ENCODE data around the gene ZRANB1. TPM values are rescaled to one million over a fixed set of nuclear protein-coding genes. Genes with fewer than 3 reads are reported as not detected.

ZRANB1 gene
- total RNA-seq, 4 donors from 2014 or later = 14.9 to 55.3 (median 28.3) TPM

GRCh38 chr10:124899151-124899550 is 42.8 kb upstream of the ZRANB1 start:
- DNase-seq = no peak
- intact Hi-C loops (cut with DNase I; ENCODE audit: low total_unique reads) = no loop called here

GRCh38 chr10:124902462-124902861 is 39.5 kb upstream of the ZRANB1 start:
- intact Hi-C loops (cut with DNase I; ENCODE audit: low total_unique reads) = no loop called here
- no peak for DNase-seq
- H3K27me3 ChIP-seq = no peaks in the 10 kb centered on the region

More at GRCh38 chr10:124899151-124899550, 42.8 kb upstream of the ZRANB1 start:
- H3K27me3 ChIP-seq = no peaks in the 10 kb centered on the region
- H3K9me3 ChIP-seq = no peaks in the 10 kb centered on the region
- no peak overlapping the region for H3K4me3 ChIP-seq
- H3K36me3 ChIP-seq = no peaks in the 10 kb centered on the region
- no peaks in the 10 kb centered on the region for H3K4me1 ChIP-seq
- TF ChIP-seq, protein P1, sequence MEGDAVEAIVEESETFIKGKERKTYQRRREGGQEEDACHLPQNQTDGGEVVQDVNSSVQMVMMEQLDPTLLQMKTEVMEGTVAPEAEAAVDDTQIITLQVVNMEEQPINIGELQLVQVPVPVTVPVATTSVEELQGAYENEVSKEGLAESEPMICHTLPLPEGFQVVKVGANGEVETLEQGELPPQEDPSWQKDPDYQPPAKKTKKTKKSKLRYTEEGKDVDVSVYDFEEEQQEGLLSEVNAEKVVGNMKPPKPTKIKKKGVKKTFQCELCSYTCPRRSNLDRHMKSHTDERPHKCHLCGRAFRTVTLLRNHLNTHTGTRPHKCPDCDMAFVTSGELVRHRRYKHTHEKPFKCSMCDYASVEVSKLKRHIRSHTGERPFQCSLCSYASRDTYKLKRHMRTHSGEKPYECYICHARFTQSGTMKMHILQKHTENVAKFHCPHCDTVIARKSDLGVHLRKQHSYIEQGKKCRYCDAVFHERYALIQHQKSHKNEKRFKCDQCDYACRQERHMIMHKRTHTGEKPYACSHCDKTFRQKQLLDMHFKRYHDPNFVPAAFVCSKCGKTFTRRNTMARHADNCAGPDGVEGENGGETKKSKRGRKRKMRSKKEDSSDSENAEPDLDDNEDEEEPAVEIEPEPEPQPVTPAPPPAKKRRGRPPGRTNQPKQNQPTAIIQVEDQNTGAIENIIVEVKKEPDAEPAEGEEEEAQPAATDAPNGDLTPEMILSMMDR (IDR thresholded peaks at IDR 0.05) = no peak
- TF ChIP-seq POLR2A (IDR thresholded peaks at IDR 0.05) = no peak
- H3K27ac ChIP-seq = no peak overlapping the region

DNA sequence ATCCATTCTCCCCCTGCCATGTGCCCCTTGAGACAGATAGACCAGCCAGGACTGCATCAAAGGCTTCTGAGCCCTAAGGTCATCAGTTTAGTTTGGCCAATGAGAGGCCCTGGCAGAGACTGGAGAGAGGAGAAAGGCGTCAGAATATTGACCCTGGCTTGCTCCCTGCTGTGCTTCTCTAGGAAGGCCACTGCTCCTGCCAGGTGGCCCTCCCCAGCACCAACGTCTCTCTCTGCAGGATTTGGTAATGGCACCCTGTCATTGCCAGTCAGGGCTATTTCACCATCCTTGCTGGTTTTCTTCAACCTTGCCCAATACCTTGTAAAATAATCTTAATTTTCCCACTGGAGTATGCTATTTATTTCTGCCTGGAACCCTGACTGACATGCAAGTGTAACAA is 38.8 kb upstream of the ZRANB1 start:
- no peaks in the 10 kb centered on the region for H3K27me3 ChIP-seq
- TF ChIP-seq, protein P1 (IDR thresholded peaks at IDR 0.05) = no peak
- no peak for TF ChIP-seq POLR2A (IDR thresholded peaks at IDR 0.05)
- DNase-seq = no peak
- intact Hi-C loops (cut with DNase I; ENCODE audit: low total_unique reads) = no loop called here
- H3K4me3 ChIP-seq = no peak overlapping the region
- no peaks in the 10 kb centered on the region for H3K9me3 ChIP-seq
- no peaks in the 10 kb centered on the region for H3K36me3 ChIP-seq
- H3K27ac ChIP-seq = no peak overlapping the region
- no peaks in the 10 kb centered on the region for H3K4me1 ChIP-seq

More at GRCh38 chr10:124902462-124902861, 39.5 kb upstream of the ZRANB1 start:
- Histone ChIP-seq H3K36me3 (no peaks in the 10 kb centered on the region), H3K4me3 (no peak overlapping the region), H3K4me1 (no peaks in the 10 kb centered on the region), H3K27ac (no peak overlapping the region), H3K9me3 (no peaks in the 10 kb centered on the region)
- no peak for TF ChIP-seq POLR2A (IDR thresholded peaks at IDR 0.05)
- TF ChIP-seq, protein P1 (IDR thresholded peaks at IDR 0.05) = no peak

DNA sequence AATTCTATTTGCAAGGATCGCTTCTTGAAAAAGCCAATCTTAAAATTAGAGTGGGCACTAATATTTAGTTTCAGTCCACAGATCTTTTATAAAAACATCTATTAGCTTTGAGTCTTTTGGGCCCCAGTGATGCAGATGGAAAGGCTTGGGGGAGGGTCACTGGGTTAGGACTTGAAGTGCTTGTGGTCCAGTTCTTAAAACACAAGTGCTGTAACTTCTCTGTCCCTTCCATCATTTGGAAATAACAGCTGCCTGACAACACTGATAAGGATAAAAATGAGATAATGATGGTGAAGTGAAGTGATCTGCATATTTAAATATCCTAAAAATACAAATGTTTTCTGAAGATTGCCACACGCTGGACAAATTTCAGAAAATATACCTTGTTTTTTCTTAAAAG is 37.1 kb upstream of the ZRANB1 start:
- Histone ChIP-seq H3K9me3 (no peaks in the 10 kb centered on the region), H3K4me3 (no peak overlapping the region), H3K36me3 (no peaks in the 10 kb centered on the region), H3K27ac (no peak overlapping the region), H3K4me1 (no peaks in the 10 kb centered on the region), H3K27me3 (no peaks in the 10 kb centered on the region)
- intact Hi-C loops (cut with DNase I; ENCODE audit: low total_unique reads) = no loop called here
- no peak for TF ChIP-seq POLR2A (IDR thresholded peaks at IDR 0.05)
- TF ChIP-seq, protein P1 (IDR thresholded peaks at IDR 0.05) = no peak
- DNase-seq = no peak

- no peak overlapping the region for H3K4me3 ChIP-seq
- H3K27ac ChIP-seq = no peak overlapping the region
- no peaks in the 10 kb centered on the region for H3K9me3 ChIP-seq
- no peak for DNase-seq
- no peaks in the 10 kb centered on the region for H3K27me3 ChIP-seq
- no peaks in the 10 kb centered on the region for H3K36me3 ChIP-seq
- intact Hi-C loops (cut with DNase I; ENCODE audit: low total_unique reads) = no loop called here
- no peak for TF ChIP-seq POLR2A (IDR thresholded peaks at IDR 0.05)
- TF ChIP-seq, protein P1 (IDR thresholded peaks at IDR 0.05) = no peak
- H3K4me1 ChIP-seq = no peaks in the 10 kb centered on the region
Measured at GRCh38 chr10:124906551-124907001, 35.3 kb upstream of the ZRANB1 start.

Measured in uterus (tissue), 4 donors.